ENCODE measurements around the gene PRPF40B.

Gene PRPF40B

DNA sequence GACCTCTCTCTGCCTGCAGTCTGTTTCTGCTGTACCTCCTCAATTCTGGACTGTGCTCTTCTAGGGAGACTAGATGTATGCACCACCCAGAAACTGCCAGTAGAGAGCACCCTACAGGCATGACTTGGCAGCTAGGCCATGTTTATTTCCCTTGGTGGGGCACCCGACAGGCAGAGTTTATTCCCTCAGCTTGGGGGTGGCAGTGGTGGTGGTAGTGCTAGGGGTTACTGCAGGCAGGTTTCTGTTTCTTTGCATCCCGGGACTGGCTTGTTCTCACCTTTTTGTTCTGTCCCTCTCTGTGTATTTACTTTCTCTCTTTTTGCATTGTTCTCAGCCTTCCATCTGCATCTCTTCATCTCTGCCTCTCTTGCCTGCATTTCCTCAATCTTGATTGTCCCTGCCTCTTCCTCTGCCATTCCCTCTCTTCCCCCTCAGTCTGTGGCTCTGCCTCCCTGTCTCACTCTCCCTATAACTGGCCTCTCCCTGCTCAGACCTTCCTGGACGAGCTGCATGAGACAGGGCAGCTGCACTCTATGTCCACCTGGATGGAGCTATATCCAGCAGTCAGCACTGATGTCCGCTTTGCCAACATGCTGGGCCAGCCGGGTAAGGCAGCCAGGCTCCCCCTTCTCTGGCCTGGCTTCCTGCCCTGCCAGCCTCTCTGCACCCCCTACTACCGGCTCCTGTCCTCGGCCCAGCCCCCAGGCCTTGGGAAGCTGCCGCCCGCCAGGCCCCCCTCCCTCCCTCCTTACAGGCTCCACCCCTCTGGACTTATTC, 13.8 kb downstream of the PRPF40B start:
- FAIRE-seq = no peak

DNA sequence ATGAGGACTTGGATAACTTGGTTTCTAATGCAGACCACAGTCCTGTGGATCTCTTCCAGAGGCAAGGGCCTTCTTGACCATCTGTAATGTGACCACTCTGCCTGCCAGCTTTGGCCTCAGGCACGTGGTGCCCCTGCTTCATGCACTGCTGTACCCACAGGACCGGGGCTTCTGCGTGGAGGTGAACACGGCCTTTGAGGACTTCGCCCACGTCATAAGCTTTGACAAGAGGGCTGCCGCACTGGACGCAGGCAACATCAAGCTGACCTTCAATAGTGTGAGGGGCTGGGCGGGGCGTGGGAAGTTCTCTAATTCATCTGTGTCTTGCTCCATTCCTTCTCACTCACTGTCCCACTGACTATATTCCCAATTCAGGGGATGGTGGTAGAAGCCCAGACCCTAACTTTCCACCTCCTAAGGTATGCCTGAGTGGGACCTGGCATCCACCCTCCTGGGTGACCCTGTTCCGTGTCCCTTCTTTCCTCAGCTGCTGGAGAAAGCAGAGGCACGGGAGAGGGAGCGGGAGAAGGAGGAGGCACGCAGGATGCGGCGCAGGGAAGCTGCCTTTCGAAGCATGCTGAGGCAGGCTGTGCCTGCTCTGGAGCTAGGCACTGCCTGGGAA, 18.5 kb downstream of the PRPF40B start:
- FAIRE-seq = no peak

DNA sequence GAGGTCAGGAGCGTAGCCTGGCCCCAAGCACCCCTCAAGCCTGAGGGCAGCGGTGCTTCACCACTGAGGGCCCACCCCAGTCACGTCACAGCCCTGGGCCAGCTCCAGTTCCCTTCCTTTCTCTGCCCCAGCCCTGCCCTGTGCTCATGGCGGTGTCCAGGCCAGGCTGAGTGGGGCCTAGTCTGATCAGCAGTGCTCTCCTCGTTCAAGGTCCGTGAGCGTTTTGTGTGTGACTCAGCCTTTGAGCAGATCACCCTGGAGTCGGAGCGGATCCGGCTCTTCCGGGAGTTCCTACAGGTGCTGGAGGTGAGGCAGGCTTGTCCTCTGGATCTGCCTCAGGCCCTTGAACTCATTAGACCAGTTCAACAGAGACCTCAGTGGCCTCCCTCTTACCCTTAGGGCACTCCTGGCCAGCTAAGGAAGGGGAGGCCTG, 19.0 kb downstream of the PRPF40B start:
- no peak for FAIRE-seq

DNA sequence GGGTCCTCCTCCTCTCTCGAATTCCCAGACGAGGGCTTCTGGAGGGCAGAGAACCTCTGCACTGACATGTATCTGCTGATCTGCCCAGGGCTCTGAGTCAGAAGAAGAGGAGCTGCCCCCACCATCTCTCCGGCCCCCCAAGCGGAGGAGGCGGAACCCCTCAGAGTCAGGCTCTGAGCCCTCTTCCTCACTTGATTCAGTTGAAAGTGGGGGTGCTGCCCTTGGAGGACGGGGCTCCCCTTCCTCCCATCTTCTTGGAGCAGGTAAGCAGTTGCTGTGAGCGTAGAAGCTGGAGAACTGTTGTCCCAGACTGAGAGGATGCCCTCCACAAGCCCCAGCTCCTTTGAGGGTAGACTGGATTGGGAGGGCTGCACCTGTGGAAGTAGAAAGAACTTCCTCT, 19.8 kb downstream of the PRPF40B start:
- FAIRE-seq = no peak

DNA sequence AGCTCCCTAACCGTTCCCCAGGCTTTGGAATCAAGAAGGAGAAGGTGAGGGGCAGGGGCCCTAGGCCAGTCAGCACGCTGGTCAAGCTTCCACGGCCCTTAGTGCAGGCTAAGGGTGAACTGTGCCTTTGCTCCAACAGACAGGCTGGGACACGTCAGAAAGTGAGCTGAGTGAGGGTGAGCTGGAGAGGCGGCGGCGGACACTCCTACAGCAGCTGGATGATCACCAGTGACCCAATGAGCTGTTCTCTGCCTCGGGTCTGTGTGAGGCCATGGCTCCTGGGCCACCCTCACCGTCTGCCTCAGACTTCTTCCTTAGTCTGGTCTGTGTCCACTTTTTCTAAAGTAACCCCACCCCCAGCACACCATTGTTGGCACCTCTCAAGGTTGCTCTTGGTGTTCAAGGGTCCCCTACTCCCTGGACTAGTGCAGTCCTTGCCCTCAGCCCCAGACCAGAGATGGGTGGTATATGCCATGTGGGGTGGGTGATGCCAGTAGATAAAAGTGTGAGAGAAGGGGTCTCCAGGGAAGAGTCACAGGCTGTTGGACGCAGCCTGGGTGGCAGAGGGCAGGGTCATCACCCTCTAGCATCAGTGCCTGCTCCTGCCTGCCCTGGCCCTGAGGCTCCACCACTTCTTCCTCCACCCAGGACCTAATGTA, 20.7 kb downstream of the PRPF40B start:
- FAIRE-seq = no peak

DNA sequence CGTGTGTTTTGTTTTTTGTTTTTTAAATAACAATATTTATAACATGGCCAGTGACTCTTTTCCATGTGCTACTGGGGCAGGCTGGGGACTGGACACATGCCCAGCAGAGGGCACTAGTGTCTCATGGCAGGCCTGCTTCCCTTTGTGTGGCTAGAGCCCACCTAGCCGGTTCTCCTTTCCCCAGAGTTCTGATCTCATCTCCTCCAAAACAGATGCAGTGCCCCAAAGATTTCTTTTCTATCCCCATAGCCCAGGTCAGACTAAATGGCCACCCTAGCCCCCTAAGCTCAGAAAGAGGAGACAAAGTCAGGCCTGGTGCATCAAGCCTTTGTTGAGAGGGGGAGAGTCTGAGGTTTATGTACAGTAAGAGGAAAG, 21.2 kb downstream of the PRPF40B start:
- FAIRE-seq = no peak

DNA sequence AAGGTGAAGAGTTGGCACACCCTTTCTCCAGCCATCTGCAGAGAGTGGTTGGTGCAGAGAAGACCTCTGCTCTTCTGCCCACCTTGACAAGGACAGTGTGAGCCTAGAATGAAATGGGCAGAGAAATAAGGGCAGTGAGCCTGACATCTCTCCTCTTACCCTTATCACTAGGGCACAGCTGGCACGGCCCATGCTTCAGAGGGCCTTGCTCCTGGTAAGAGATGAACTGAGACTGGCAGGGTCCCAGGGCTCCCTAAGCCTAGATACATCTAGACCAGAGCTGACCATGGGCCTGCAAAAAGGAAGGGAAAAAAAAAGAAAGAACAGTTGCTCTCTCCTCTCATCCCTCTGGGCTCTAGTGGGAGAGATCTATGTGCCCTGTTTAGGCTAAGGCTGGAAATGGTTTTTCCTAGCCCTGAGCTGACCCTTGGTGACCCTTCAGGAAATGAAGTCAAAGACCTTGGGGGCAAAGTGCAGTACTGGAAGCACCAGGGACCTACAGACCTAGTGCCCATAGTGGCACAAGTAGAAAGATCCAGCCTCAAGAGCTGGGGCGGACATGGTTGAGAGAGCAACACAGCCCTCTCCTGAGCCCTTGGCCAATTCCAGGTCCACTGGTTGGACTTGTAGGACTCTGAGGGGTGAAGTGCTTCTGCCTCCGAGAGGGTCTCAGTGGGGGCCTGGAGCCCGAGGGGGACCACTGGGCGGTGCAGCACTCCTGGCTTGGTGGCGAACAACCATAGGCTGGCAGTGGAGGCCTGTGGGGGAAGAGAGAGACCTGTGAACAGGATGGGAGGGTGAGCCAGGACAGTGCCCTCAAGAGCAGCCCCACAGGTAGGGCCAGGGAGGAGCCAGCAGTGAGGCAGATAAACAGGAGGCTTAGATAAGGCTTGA, 22.0 kb downstream of the PRPF40B start:
- FAIRE-seq = no peak

DNA sequence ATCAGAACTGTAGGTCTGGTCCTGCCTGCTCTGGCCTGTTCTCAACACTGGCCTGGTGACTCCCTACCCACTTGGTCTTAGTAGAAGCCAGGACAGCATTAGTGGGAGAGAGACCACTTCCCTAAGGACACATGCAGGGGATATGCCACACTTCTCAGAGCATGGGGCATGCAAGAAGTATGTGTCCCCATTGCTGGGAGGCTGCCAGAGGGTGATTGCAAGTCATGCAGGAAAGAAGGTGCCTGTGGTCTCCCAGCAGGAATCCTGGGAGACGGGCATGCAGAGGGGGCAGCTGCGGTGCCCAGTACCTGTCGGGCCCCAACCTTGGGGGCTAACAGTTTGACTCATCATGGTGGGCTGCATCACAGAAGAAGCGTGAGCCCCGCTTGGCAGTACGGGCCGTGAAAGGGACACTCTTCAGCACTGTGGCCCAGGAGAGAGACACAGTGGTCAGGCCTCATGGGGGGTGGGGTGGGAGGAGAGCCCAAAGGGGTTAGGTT, 23.0 kb downstream of the PRPF40B start:
- FAIRE-seq = no peak

DNA sequence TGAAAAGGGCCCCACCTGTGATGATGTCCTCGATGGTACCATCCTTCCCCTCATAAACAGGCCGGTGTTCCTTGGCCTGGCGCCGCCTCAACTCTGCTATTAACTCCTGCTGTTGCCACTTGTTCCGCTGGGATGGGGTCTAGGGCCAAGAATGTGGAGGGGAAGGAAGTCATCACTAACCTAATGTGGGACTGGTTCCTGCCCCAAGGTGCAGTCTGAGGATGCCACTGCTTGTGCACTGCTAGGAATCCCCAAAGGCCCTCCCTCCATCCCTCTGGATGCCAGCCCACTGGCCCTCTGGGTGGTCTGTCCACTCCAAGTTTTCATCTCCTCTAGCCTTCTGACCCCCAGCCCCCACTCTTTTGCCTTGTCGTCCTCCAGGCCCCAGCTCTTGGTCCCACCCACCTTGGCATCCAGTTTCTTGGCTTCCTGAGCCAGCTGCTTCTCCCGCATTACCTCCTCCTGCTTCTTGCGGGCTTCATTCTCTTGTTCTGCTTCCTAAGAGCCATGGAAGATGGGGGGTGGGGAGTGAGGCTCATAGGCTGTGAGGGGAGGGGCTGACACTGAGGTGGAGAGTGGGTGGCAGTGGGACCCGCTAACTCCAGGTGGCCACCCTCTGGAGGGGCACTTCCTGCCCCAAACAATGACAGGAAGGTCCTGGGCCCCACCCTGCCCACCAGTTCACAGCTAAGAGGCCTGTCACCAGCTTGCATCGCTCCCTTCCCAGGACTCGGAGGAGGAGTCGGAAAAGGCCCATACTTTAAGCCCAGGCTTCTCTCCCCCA, 23.7 kb downstream of the PRPF40B start:
- FAIRE-seq = no peak

DNA sequence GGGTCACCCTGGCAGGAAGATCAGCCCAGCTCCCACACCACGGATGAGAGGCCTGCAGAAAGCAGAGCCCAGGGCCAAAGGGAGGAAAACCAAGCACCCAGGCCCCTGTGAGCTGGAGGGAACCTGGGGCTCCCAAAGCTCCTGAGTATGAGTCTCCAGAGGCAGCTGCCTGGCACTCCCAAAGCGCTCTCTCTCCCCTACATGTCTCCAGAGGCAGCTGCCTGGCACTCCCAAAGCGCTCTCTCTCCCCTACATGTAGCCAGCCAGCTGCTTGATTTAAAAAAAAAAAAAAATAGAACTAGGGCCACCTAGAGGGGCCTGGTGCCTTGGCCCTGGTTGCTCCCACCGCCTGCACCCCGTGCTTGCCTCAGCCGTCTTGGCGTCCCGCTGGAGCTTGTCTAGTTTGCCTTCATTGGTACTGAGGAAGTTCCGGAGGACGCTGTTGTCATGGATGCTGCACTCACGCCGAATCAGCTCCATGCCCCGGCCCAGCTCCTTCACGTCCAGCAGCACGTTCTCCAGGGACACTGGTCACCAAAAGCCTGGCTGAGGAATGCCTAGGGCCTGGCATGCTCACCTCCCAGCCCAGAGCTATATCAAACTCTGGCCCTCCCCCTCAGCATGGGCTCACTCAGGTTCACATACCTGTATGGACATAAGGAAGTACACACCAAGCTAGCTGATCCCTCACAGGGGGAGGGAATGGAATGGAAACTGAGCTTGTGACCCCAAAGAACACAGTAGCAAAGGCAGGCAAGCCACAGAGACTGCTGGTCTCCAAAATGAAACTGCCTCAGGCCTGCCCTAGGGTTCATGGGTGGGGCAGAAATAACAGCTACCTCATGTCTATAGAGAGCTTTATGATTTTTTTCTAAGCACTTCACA, 24.7 kb downstream of the PRPF40B start:
- no peak for FAIRE-seq

DNA sequence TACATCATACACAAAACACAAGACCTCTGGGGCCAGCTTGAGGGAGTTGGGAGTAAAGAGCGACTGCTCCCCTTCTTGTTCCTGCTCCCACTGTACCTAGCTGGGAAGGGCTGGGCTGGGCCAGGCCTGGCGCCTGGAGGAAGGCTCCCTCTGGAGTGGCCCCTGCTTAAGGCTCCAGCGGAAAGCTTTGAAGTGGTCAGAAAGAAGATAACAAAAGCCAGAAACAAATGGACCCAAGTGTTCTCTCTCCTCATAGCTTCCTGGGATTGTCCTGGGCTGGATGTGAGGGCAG, 25.3 kb downstream of the PRPF40B start:
- no peak for FAIRE-seq

DNA sequence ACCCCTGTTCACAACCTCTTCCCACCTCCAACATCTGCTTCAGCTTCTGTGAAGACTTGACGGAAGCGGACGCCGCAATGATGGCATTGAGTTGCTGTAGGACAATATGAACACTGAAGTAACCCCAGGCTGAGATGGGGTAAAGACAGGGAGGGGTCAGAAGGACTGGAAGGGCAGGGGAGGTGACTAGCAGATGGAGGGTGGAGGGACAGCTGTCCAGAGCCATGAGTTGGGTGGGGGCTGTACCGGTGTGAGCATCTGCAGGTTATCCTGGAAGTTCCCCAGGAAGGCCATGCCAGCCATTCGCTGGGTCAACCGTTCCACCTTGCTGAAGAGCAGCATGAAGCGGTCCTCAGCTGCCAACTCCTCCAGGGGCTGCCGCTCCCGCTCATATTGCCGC, 26.1 kb downstream of the PRPF40B start:
- FAIRE-seq = no peak

DNA sequence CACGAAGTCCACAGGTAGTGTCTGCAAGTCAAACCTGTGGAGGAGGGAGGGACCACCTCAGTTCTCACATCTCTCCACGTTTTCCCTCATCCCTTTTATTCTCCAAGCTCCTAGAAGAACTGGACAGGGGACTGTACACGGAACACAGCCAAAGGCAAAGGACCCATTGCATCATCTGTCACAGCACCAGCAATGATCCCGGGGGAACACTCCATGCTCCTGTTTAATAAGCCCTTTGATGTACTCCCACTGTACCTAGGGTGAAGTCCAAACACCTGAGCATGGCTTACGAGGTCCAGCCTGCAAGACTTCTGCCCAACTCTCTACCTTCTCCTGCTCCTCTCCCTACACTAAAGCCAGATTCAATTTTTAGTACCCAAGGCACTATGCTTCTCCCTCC, 26.5 kb downstream of the PRPF40B start:
- no peak for FAIRE-seq

DNA sequence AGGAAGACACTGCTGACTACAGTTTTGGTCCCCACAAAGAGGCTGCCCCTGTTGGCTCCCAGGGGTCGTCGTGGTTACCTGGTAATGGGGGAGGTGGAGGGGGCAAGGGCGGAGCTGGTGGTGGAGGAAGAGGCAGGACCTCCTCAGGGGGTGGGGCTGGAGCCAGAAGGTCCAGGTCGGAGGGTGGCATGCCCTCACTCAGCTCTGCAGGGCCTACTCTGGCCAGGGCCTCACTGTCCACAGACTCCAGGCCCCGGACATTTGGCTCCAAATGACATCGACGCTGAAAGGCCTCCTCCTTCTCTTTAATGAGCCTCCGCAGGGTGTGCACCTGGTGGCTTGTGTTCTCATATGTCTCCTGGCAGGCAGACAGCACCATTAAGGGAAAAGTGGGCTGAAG, 28.5 kb downstream of the PRPF40B start:
- no peak for FAIRE-seq

DNA sequence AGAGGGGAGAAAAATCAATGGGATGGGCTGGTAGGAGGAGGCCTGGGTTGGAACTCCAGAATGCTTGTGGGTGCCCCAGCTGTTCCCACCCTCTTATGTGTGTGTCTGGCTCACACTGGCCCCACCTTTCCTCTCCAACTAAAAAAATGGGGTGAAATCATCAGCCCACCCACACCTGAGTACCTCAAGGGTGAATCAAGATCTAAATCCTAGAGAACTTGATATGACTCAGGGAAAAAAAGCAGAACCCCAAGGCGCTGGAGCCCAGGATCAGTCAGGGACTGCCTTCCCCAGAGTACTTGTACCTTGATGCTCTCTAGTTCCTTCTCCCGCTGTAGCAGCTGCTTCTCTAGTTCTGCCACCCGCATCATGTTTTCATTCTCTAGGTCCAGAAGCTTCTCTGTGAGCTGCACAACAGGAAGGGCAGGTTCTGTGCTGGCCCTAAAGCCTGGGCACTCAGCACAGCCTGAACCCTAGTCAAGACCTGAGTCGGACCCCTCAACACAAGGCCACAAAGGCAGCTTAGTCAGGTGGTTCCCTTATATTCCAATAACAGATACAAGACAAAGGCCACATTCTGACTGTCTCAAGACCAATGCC, 29.7 kb downstream of the PRPF40B start:
- no peak for FAIRE-seq

DNA sequence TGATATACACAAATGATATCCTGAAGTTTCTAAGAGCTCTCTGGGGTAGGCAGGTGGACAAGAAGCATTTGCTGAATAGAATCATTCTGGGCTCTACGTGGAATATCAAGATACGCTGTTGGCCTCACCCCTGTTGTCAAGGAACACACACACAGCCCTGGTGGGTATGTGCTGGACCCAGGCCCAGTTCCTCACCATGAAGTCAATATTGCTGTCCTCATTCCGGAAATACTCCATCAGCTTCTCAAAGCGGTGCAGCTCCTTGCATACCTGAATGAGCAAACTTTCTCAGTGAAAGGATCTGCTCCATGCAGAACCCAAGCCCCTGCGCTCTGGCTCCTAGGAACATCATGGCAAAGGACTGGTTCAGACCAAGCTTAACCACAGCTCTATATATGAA, 31.4 kb downstream of the PRPF40B start:
- no peak for FAIRE-seq

DNA sequence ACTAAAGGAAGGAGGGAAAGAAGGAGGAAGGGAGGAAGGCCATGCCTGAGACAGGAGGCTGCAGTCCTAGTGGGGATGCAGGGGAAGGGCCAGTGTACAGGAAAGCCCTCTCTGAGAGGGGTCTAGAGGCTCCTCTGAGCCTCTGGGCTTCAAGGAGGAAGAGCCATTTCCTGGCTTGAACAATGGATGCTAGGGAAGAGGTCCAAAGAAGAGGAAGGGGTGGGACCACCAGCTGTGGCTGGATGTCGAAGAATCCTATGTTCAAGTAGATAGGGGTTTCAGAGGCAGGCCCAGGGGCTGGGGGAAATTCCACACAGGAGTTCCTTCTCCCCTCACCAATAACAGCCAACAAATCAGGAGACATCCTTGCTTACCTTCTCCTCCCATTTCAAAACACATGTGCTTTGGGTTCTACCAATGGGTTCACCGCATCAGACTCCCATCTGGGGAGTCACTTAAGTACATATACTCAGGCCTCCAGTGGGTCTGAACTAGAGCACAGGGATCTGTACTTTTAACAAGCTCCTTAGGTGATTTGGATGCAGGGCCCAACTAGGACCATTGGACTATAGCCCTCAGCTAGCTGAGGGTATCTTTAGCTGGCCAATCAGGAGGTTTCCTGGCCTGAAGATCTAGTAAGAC, 32.4 kb downstream of the PRPF40B start:
- no peak for FAIRE-seq

DNA sequence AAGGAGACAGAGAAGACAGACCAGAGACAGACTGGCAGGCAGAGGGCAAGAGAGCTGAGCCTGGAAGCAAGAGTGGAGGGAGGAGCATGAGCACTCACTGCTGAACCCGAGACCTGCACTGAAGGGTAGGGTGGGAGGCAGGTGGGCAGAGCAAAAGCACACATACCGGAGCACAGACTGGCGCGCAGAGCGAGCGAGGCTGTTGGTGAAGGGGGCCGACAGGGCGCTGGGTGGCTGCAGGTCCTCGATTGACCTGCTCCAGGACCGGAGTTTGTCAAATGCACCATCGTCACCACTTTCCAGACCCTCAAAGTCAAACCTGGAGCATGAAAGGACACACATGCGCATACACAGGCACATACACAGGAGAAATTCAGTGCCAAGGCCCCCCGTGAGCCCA, 34.9 kb downstream of the PRPF40B start:
- FAIRE-seq = no peak

DNA sequence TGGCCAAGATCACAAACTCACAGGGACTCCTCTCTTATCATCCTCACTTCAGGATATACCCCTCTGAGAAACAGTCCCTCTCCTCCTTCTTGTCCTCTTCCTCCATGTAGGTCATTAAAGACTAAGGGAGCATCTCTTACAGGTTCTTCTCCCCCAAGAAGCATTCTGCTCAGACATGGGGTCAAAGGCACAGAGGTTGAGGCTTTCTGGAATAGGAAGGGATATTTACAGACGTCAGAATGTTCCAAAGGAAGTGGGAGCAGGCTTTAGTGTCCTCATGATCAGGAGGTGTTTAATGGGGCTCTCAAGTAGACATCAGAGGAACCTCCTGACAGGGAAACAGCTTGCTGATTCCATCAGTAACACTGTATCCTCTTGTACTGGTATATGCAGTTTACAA, 36.4 kb downstream of the PRPF40B start:
- no peak for FAIRE-seq

DNA sequence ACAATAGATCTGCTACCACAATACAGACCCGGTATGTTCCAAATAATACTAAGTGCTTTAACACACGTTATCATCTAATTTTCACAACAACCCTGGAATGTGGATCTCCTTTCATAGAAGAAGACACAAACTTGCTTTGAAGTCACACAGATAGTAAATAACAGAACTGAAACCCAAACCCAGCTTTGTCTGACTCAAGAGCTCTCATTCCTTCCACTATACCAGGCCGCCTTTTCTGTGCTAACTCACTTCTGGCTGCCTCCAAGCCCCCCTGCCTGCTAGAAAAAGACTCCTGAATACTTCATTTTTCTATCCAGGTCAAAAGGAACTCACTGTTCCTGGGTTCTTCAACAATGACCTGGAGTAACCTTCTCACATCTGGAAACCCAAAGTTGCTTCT, 37.8 kb downstream of the PRPF40B start:
- FAIRE-seq = no peak
